NCI-H748 (cell line): Measurements from ENCODE around the gene STXBP6.
"Not testable (repeated sequence)": the region's sequence is repeated elsewhere in the genome, so short reads cannot be mapped to it uniquely, and the experiment has no call there.

Source experiments
- DNase-seq: peaks from one replicate; lab custom pipeline; 2025; ENCODE audit not compliant: unreplicated experiment; lab: John Stamatoyannopoulos, UW

Gene STXBP6

GRCh38 chr14:24774187-24774915, 275.6 kb downstream of the STXBP6 start:
- DNase-seq, result no peak

- not testable (repeated sequence) for DNase-seq
Measured at GRCh38 chr14:24773564-24773963, 276.4 kb downstream of the STXBP6 start.

GRCh38 chr14:24766434-24766833, 283.5 kb downstream of the STXBP6 start:
- DNase-seq, result no peak

GRCh38 chr14:24761141-24761540, 288.8 kb downstream of the STXBP6 start:
- no peak for DNase-seq
